ENCODE results near the gene PHF5A. TPM values are rescaled to one million over a fixed set of nuclear protein-coding genes. Genes with fewer than 3 reads are reported as not detected.
A peak's percentile ranks its signal among the peaks of the same experiment; 100 is the strongest.

Gene PHF5A
- total and polyA plus RNA-seq, 2 donors (not counting 1 experiment from before 2014, with no cell fraction given), result 29.4 to 31.6 TPM

DNA sequence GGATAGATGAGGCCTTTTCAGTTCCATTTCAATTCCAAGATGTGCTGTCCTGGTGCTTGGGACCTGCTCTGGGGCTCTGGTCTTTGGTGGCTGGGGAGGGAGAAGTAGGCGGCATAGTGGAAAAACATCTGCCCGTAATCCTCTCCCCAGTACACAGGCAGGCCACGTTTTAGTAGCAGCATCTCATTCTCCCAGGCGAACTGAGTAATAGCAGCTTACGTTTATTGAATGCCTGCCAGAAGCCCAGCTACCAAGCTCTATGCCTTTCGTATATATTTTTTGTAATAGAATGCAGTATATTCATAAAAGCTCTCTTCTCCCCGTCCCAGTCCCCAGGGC lies 11.9 kb upstream of the PHF5A start:
- Histone ChIP-seq H3K36me3 (replicated peaks in 1 of 2; ENCODE audit: control extremely low read depth in 1 of 2, control insufficient read depth in 1 of 2, extremely low read depth in 1 of 2, insufficient read depth in 2 of 2, low read length in 1 of 2) (peaks cover 3 to 10% of the 10 kb centered on the region in 2 experiments), H3K4me3 (ENCODE audit: control extremely low read depth in 1 of 5, extremely low read depth in 1 of 5, insufficient read depth in 1 of 5, low read depth in 2 of 5, low read length in 4 of 5) (peak overlapping the region in 1 of 5 experiments; percentile 20), H3K27me3 (replicated peaks in 1 of 4; ENCODE audit: control extremely low read depth in 1 of 4, control insufficient read depth in 3 of 4, insufficient read depth in 4 of 4, low read length in 3 of 4) (no peaks in the 10 kb centered on the region), H3K4me1 (ENCODE audit: control insufficient read depth in 2 of 2, insufficient read depth in 2 of 2, low read length in 2 of 2) (peaks cover 89 to 95% of the 10 kb centered on the region in 2 donors), H3K79me2 (ENCODE audit: control insufficient read depth, insufficient read depth, low read length) (peaks cover 93% of the 10 kb centered on the region), H3K9me3 (ENCODE audit: control extremely low read depth in 1 of 3, control insufficient read depth in 2 of 3, insufficient read depth in 1 of 3, low read length in 2 of 3) (peaks cover 0 to 10% (median 0%) of the 10 kb centered on the region in 3 donors), H2AFZ (ENCODE audit: insufficient read depth, low read depth, low read length, poor library complexity, severe bottlenecking) (no peak overlapping the region), H4K20me1 (ENCODE audit: control insufficient read depth, insufficient read depth, low read length, poor library complexity, severe bottlenecking) (peaks cover 23% of the 10 kb centered on the region), H3K9ac (ENCODE audit: low read length) (peak overlapping the region; percentile 46), H3K4me2 (replicated peaks; ENCODE audit: low read depth, low read length, poor library complexity, severe bottlenecking) (peak overlapping the region; percentile 75), H3K27ac (ENCODE audit: low read length in 2 of 2) (peak overlapping the region; percentile 82 to 86)
- Mint-ChIP-seq H3K4me3 (peak overlapping the region; percentile 76), H3K4me1 (peaks cover 78% of the 10 kb centered on the region), H3K9me3 (ENCODE audit: insufficient read depth) (no peaks in the 10 kb centered on the region), H3K27me3 (no peaks in the 10 kb centered on the region), H3K27ac (peak overlapping the region; percentile 95)
- ATAC-seq (ENCODE audit: low read depth) (no peak), DNase-seq (no peak)
- intact Hi-C loops (cut with micrococcal nuclease), result no loop called here
- TF ChIP-seq, protein P1, sequence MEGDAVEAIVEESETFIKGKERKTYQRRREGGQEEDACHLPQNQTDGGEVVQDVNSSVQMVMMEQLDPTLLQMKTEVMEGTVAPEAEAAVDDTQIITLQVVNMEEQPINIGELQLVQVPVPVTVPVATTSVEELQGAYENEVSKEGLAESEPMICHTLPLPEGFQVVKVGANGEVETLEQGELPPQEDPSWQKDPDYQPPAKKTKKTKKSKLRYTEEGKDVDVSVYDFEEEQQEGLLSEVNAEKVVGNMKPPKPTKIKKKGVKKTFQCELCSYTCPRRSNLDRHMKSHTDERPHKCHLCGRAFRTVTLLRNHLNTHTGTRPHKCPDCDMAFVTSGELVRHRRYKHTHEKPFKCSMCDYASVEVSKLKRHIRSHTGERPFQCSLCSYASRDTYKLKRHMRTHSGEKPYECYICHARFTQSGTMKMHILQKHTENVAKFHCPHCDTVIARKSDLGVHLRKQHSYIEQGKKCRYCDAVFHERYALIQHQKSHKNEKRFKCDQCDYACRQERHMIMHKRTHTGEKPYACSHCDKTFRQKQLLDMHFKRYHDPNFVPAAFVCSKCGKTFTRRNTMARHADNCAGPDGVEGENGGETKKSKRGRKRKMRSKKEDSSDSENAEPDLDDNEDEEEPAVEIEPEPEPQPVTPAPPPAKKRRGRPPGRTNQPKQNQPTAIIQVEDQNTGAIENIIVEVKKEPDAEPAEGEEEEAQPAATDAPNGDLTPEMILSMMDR (IDR thresholded peaks at IDR 0.05), result no peak
- ChIA-PET POLR2A (interaction anchor here (3.4 to 4.5 kb wide), 2 partner anchors 11 to 33 kb away, joined by 45 to 60 read pairs; partner anchors contain the start of genes ACO2, PHF5A and TOB2), CTCF (interaction anchor here (0.9 to 4.2 kb wide), 6 partner anchors 11 to 77 kb away, joined by 3 to 32 read pairs (median 10); no protein-coding TSS in a partner anchor)
- WGBS (ENCODE audit: insufficient coverage), result no CpG with 5 or more reads among the region's 7 CpGs

DNA sequence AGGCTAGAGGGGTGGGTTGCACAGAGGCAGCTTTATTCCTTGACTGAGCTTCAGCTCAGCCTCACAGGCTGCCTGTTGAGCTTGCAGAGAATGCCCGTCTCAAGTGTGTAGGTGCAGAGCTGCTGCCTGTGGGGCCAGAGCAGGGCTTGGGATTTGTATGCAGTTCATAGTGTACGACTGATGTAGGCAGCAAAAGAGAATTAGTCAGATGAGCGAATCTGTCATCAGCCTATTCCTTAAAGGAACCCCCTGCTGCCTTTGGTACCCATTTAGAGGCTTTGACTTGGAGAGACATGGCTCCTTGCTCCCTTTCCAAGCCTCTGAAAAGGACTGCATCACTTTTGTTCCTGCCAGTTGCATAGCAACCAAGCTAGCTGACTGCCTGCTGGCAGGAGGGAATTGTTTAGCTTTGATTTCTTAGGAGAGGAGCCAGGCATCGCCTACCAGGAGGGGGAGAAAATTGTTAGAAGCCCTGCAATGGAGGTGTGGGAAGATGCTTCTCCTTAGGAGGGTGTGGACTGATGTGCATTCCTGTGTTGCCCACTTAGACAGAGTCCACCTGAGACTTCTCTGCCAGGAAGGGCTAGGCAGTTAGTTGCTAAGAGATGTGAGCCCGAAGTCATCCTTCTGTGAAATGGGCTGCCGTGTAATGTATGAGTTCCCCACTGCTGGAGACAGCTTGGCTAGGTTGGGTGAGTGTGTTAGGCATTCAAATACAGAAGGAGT lies 11.3 kb upstream of the PHF5A start:
- H3K4me1 ChIP-seq (ENCODE audit: control insufficient read depth in 2 of 2, insufficient read depth in 2 of 2, low read length in 2 of 2), result peaks cover 84 to 95% of the 10 kb centered on the region in 2 donors
- H3K9ac ChIP-seq (ENCODE audit: low read length), result peak overlapping the region; percentile 46
- intact Hi-C loops (cut with micrococcal nuclease), result loop anchor here (2.0 kb wide), 1 partner anchor 21 kb away; no protein-coding TSS in a partner anchor
- peaks cover 0 to 10% (median 0%) of the 10 kb centered on the region in 3 donors for H3K9me3 ChIP-seq (ENCODE audit: control extremely low read depth in 1 of 3, control insufficient read depth in 2 of 3, insufficient read depth in 1 of 3, low read length in 2 of 3)
- Mint-ChIP-seq H3K9me3 (ENCODE audit: insufficient read depth) (no peaks in the 10 kb centered on the region), H3K27me3 (no peaks in the 10 kb centered on the region), H3K4me3 (peak overlapping the region; percentile 76), H3K4me1 (peaks cover 77% of the 10 kb centered on the region), H3K27ac (peak overlapping the region; percentile 95)
- WGBS (ENCODE audit: insufficient coverage), result 47% methylated on average over 5 of the region's 6 CpGs
- peak overlapping the region in 4 of 5 experiments; percentile 0 to 25 (median 12) for H3K4me3 ChIP-seq (ENCODE audit: control extremely low read depth in 1 of 5, extremely low read depth in 1 of 5, insufficient read depth in 1 of 5, low read depth in 2 of 5, low read length in 4 of 5)
- peak overlapping the region; percentile 82 to 86 for H3K27ac ChIP-seq (ENCODE audit: low read length in 2 of 2)
- peaks cover 23% of the 10 kb centered on the region for H4K20me1 ChIP-seq (ENCODE audit: control insufficient read depth, insufficient read depth, low read length, poor library complexity, severe bottlenecking)
- peaks cover 3 to 10% of the 10 kb centered on the region in 2 experiments for H3K36me3 ChIP-seq (replicated peaks in 1 of 2; ENCODE audit: control extremely low read depth in 1 of 2, control insufficient read depth in 1 of 2, extremely low read depth in 1 of 2, insufficient read depth in 2 of 2, low read length in 1 of 2)
- peaks cover 93% of the 10 kb centered on the region for H3K79me2 ChIP-seq (ENCODE audit: control insufficient read depth, insufficient read depth, low read length)
- no peak overlapping the region for H2AFZ ChIP-seq (ENCODE audit: insufficient read depth, low read depth, low read length, poor library complexity, severe bottlenecking)
- peak overlapping the region; percentile 75 for H3K4me2 ChIP-seq (replicated peaks; ENCODE audit: low read depth, low read length, poor library complexity, severe bottlenecking)
- TF ChIP-seq, protein P1 (IDR thresholded peaks at IDR 0.05), result no peak
- no peak for TF ChIP-seq EZH2 (IDR thresholded peaks at IDR 0.05; ENCODE audit: borderline replicate concordance, insufficient read depth, low read depth, low read length, poor library complexity, severe bottlenecking)
- CTCF ChIA-PET, result interaction anchor here (0.9 to 4.2 kb wide), 8 partner anchors 17 to 76 kb away, joined by 3 to 32 read pairs (median 8); no protein-coding TSS in a partner anchor
- ATAC-seq (ENCODE audit: low read depth) (no peak), DNase-seq (no peak)
- POLR2A ChIA-PET, result interaction anchor here (3.4 to 4.5 kb wide), 2 partner anchors 11 to 33 kb away, joined by 45 to 60 read pairs; partner anchors contain the start of genes ACO2, PHF5A and TOB2
- H3K27me3 ChIP-seq (replicated peaks in 1 of 4; ENCODE audit: control extremely low read depth in 1 of 4, control insufficient read depth in 3 of 4, insufficient read depth in 4 of 4, low read length in 3 of 4), result no peaks in the 10 kb centered on the region
